ENCODE data around the gene LRP8.
"Not testable (repeated sequence)": the region's sequence is repeated elsewhere in the genome, so short reads cannot be mapped to it uniquely, and the experiment has no call there.

GRCh38 chr1:53283156-53283555, 44.7 kb downstream of the LRP8 start:
- TF ChIP-seq CTCF (IDR thresholded peaks at IDR 0.05 in 8 of 11, conservative IDR thresholded peaks at IDR 0.05 in 3 of 11); POLR2AphosphoS5 (IDR thresholded peaks at IDR 0.05): not testable (repeated sequence)

Measured in spleen (tissue), 7 donors.